D341Med (cell line): Measurements from ENCODE around the gene LIX1.

Source experiments
- DNase-seq: peaks from one replicate; pipeline ENCODE4 v3.0.0; 2012; ENCODE audit warnings: low spot score

The LIX1 gene

GRCh38 chr5:97074859-97075489 is 67.4 kb downstream of the LIX1 start:
- no peak for DNase-seq

GRCh38 chr5:97073420-97073819 is 69.0 kb downstream of the LIX1 start:
- no peak for DNase-seq

GRCh38 chr5:97072696-97073095 is 69.7 kb downstream of the LIX1 start:
- DNase-seq, result no peak

- no peak for DNase-seq
Measured at GRCh38 chr5:97071993-97072392, 70.4 kb downstream of the LIX1 start.

GRCh38 chr5:97071101-97071500 is 71.3 kb downstream of the LIX1 start:
- DNase-seq, result no peak

GRCh38 chr5:97070234-97070633 is 72.2 kb downstream of the LIX1 start:
- DNase-seq, result no peak

- no peak for DNase-seq
Measured at GRCh38 chr5:97067296-97067850, 75.0 kb downstream of the LIX1 start.

- DNase-seq, result no peak
Measured at GRCh38 chr5:97065475-97065874, 76.9 kb downstream of the LIX1 start.

GRCh38 chr5:97063251-97063650 is 79.2 kb downstream of the LIX1 start:
- no peak for DNase-seq

- no peak for DNase-seq
Measured at GRCh38 chr5:97062046-97062445, 80.4 kb downstream of the LIX1 start.

- DNase-seq, result no peak
Measured at GRCh38 chr5:97056263-97056662, 86.1 kb downstream of the LIX1 start.

GRCh38 chr5:97049175-97049574 is 93.2 kb downstream of the LIX1 start:
- no peak for DNase-seq

GRCh38 chr5:97047076-97047475 is 95.3 kb downstream of the LIX1 start:
- DNase-seq, result no peak

GRCh38 chr5:97046270-97046982 is 96.0 kb downstream of the LIX1 start:
- no peak for DNase-seq

- peak; percentile 27 for DNase-seq
Measured at GRCh38 chr5:97044052-97044451, 98.4 kb downstream of the LIX1 start.

GRCh38 chr5:97043511-97043910 is 98.9 kb downstream of the LIX1 start:
- DNase-seq, result no peak

- DNase-seq, result no peak
Measured at GRCh38 chr5:97042996-97043395, 99.4 kb downstream of the LIX1 start.
